Neuronal stem cell (in vitro differentiated cells): ENCODE results near the gene CAMK2N2.

Experiments
- DNase-seq: peaks from one replicate; pipeline ENCODE4 v3.0.0-alpha.2; 2013; ENCODE audit warnings: low spot score
- H2AFZ ChIP-seq: one replicate; pipeline ENCODE4 v1.6.1; 2013; ENCODE audit warnings: mild to moderate bottlenecking, low read length, inconsistent platforms
- H2AK5ac ChIP-seq: 2 replicates; pipeline ENCODE4 v1.6.1; 2013; ENCODE audit warnings: low read depth, mild to moderate bottlenecking, inconsistent platforms, low read length, moderate library complexity, mixed read lengths
- H2BK120ac ChIP-seq: 2 replicates; pipeline ENCODE4 v1.6.1; 2013; ENCODE audit warnings: low read depth, mild to moderate bottlenecking, inconsistent platforms, low read length, moderate library complexity, mixed read lengths
- H2BK12ac ChIP-seq: one replicate; pipeline ENCODE4 v1.6.1; 2013; ENCODE audit warnings: low read length, inconsistent platforms
- H2BK15ac ChIP-seq: 2 replicates; pipeline ENCODE4 v1.6.1; 2013; ENCODE audit warnings: mild to moderate bottlenecking, low read length, inconsistent platforms, mixed read lengths
- H2BK5ac ChIP-seq: one replicate; pipeline ENCODE4 v1.6.1; 2013; ENCODE audit warnings: inconsistent platforms, mild to moderate bottlenecking, low read length, moderate library complexity
- H3K14ac ChIP-seq: one replicate; pipeline ENCODE4 v1.6.1; 2013; ENCODE audit warnings: low read length, inconsistent platforms
- H3K18ac ChIP-seq: 2 replicates; pipeline ENCODE4 v1.6.1; 2013; ENCODE audit warnings: low read length, inconsistent platforms
- H3K23ac ChIP-seq: 2 replicates; pipeline ENCODE4 v1.6.1; 2013; ENCODE audit warnings: low read depth, mild to moderate bottlenecking, mixed read lengths, low read length, inconsistent platforms; ENCODE audit not compliant: poor library complexity
- H3K27ac ChIP-seq: replicated peaks from 3 replicates; pipeline ENCODE4 v1.5.1; 2013; ENCODE audit warnings: low read length, inconsistent platforms
- H3K27me3 ChIP-seq, 3 experiments: 2 replicates each; pipeline ENCODE4 v1.6.1; 2013; ENCODE audit warnings: low read length in 3 of 3, mild to moderate bottlenecking in 2 of 3, inconsistent platforms in 1 of 3, low read depth in 1 of 3, mixed read lengths in 1 of 3, moderate library complexity in 1 of 3; ENCODE audit not compliant: control insufficient read depth in 3 of 3, insufficient read depth in 3 of 3
- H3K36me3 ChIP-seq, 2 donors: replicated peaks in 1 of 2; 2 replicates each; pipeline ENCODE4 v1.6.1; 2013; ENCODE audit warnings: low read length in 2 of 2; ENCODE audit not compliant: control insufficient read depth in 2 of 2, insufficient read depth in 2 of 2
- H3K4ac ChIP-seq: 2 replicates; pipeline ENCODE4 v1.6.1; 2013; ENCODE audit warnings: inconsistent platforms, mild to moderate bottlenecking, low read length, moderate library complexity
- H3K4me1 ChIP-seq, 2 donors: 1 replicate in 1 of 2; 2 replicates in 1 of 2; pipeline ENCODE4 v1.6.1; 2013; ENCODE audit warnings: low read length in 2 of 2, low read depth in 1 of 2; ENCODE audit not compliant: control insufficient read depth in 2 of 2, insufficient read depth in 1 of 2
- H3K4me2 ChIP-seq: one replicate; pipeline ENCODE4 v1.6.1; 2013; ENCODE audit warnings: mild to moderate bottlenecking, low read length, inconsistent platforms; ENCODE audit not compliant: insufficient read depth, poor library complexity, severe bottlenecking
- H3K4me3 ChIP-seq, 2 donors: 2 replicates each; pipeline ENCODE4 v1.5.1; 2013; ENCODE audit warnings: low read length in 2 of 2, mild to moderate bottlenecking in 2 of 2, inconsistent platforms in 1 of 2, moderate library complexity in 1 of 2
- H3K79me1 ChIP-seq: one replicate; pipeline ENCODE4 v1.6.1; 2013; ENCODE audit warnings: low read depth, mild to moderate bottlenecking, inconsistent platforms, low read length, moderate library complexity
- H3K9ac ChIP-seq: one replicate; pipeline ENCODE4 v1.6.1; 2013; ENCODE audit warnings: mild to moderate bottlenecking, low read depth, low read length, inconsistent platforms; ENCODE audit not compliant: poor library complexity
- H3K9me3 ChIP-seq, 2 donors: replicated peaks in 1 of 2; 2 replicates each; pipeline versions ENCODE3 to v1.6.1; 2013; ENCODE audit warnings: low read length in 2 of 2, mild to moderate bottlenecking in 2 of 2, inconsistent platforms in 1 of 2, low read depth in 1 of 2, mixed read lengths in 1 of 2, moderate library complexity in 1 of 2; ENCODE audit not compliant: control insufficient read depth in 2 of 2, insufficient read depth in 1 of 2
- H4K8ac ChIP-seq: one replicate; pipeline ENCODE4 v1.6.1; 2013; ENCODE audit warnings: low read depth, mild to moderate bottlenecking, inconsistent platforms, low read length, moderate library complexity
- H4K91ac ChIP-seq: one replicate; pipeline ENCODE4 v1.6.1; 2013; ENCODE audit warnings: low read length, low read depth, mild to moderate bottlenecking, inconsistent platforms; ENCODE audit not compliant: poor library complexity
- WGBS, 2 donors: extraction: QIAGEN DNeasy Blood & Tissue Kit; methylation state at CpG; one replicate each; pipeline ENCODE4 v1.1.7; 2013; ENCODE audit warnings: missing lambda C conversion rate in 2 of 2, mixed read lengths in 1 of 2; ENCODE audit not compliant: insufficient read length in 2 of 2, insufficient replicate concordance in 1 of 2; ENCODE audit errors: extremely low coverage in 2 of 2; 5-methylcytosine and 5-hydroxymethylcytosine counted together

Gene CAMK2N2

DNA sequence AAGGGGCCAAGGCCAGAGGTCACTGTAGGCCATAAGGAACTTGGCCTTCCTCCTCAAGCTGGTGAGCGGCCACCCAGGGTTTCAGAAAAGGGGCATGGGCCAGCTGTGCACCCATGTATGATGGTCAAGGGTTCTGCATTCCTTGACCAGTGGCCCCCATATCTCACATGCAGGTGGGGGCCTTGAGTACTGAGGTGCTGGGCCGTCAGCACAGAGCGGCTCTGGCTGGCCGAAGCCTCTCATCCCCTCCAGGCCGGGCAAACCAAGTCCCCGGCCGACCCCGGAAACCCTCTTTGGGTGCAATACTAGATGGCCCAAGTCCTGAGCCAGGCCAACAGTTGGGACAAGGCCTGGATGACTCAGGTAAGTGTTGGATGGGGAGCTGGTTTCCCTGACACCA lies 22.1 kb downstream of the CAMK2N2 start:
- Histone ChIP-seq H3K27me3 (peaks cover 0 to 41% (median 0%) of the 10 kb centered on the region in 3 experiments), H3K9me3 (no peaks in the 10 kb centered on the region), H4K91ac (no peak overlapping the region), H3K9ac (no peak overlapping the region), H3K4me3 (no peak overlapping the region), H3K4me2 (no peak overlapping the region), H2BK15ac (no peak overlapping the region), H3K23ac (peak overlapping the region; percentile 44), H2AK5ac (no peak overlapping the region), H2BK12ac (no peak overlapping the region), H3K27ac (no peak overlapping the region), H3K18ac (no peak overlapping the region), H2BK120ac (no peak overlapping the region), H3K14ac (no peak overlapping the region), H3K4ac (no peak overlapping the region), H3K79me1 (peaks cover 5% of the 10 kb centered on the region), H4K8ac (no peak overlapping the region), H2BK5ac (no peak overlapping the region), H3K36me3 (peaks cover 16 to 26% of the 10 kb centered on the region in 2 donors), H2AFZ (no peak overlapping the region), H3K4me1 (peaks cover 0 to 1% of the 10 kb centered on the region in 2 donors)
- no peak for DNase-seq
- no CpG with 5 or more reads among the region's 8 CpGs for WGBS, 2 donors

DNA sequence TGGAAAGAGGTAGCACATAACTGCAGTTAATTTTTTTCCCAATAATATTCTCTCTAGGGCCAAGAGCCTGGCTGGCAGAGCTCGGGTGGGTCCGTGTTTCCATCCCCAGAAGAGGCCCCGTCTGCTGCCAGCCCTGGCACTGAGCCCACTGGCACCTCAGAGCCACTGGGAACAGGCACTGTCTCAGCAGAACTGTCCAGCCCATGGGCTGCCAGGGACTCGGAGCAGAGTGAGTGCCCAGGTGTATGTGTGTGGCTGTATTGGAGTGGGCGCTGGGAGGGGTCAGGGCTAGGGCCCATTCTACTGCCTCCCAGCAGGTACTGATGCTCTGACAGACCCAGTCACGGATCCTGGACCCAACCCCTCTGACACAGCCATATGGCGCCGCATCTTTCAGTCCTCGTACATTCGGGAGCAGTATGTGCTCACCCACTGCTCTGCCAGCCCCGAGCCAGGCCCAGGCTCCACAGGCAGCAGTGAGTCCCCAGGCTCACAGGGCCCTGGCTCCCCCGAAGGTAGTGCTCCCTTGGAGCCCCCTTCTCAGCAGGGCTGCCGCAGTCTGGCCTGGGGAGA lies 23.0 kb downstream of the CAMK2N2 start:
- Histone ChIP-seq H3K23ac (peak overlapping the region; percentile 53), H2BK120ac (no peak overlapping the region), H3K9me3 (no peaks in the 10 kb centered on the region), H2BK15ac (no peak overlapping the region), H3K18ac (no peak overlapping the region), H4K91ac (no peak overlapping the region), H4K8ac (no peak overlapping the region), H3K27ac (no peak overlapping the region), H3K27me3 (peaks cover 0 to 50% (median 0%) of the 10 kb centered on the region in 3 experiments), H3K14ac (peak overlapping the region; percentile 33), H3K4me3 (no peak overlapping the region), H2AK5ac (no peak overlapping the region), H3K79me1 (peaks cover 5% of the 10 kb centered on the region), H2BK5ac (no peak overlapping the region), H2BK12ac (no peak overlapping the region), H3K4ac (no peak overlapping the region), H3K9ac (peak overlapping the region; percentile 12), H3K4me2 (no peak overlapping the region), H3K4me1 (peaks cover 0 to 1% of the 10 kb centered on the region in 2 donors), H3K36me3 (peaks cover 11 to 17% of the 10 kb centered on the region in 2 donors), H2AFZ (no peak overlapping the region)
- WGBS, 2 donors = no CpG with 5 or more reads among the region's 13 CpGs
- no peak for DNase-seq

DNA sequence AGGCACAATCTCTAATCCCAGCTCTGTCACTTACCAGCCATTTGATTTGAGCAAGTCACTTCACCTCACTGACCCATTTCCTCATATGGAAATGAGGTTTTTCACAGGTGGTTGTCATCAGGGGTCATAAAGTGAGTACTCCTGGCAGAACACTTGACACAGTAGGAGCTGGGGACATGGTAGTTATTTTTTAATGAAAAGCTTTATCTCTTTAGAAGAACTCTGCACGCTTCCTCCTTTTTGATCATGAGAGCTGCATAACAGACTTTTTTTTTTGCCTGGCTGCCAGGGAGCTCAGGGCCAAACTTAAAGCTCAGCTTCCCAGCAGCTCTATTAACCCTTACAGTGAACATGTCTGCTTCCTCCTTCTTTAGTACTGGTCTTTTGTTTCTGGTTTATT lies 23.5 kb downstream of the CAMK2N2 start:
- H2BK15ac ChIP-seq = no peak overlapping the region
- WGBS, 2 donors = no CpG with 5 or more reads among the region's 1 CpG
- H3K79me1 ChIP-seq = peaks cover 5% of the 10 kb centered on the region
- peaks cover 8 to 12% of the 10 kb centered on the region in 2 donors for H3K36me3 ChIP-seq
- H2BK5ac ChIP-seq = no peak overlapping the region
- H3K4ac ChIP-seq = no peak overlapping the region
- peaks cover 0 to 1% of the 10 kb centered on the region in 2 donors for H3K4me1 ChIP-seq
- no peak overlapping the region for H2BK12ac ChIP-seq
- DNase-seq = no peak
- no peak overlapping the region for H3K18ac ChIP-seq
- H3K23ac ChIP-seq = no peak overlapping the region
- no peaks in the 10 kb centered on the region for H3K9me3 ChIP-seq
- H4K8ac ChIP-seq = no peak overlapping the region
- peaks cover 0 to 55% (median 3%) of the 10 kb centered on the region in 3 experiments for H3K27me3 ChIP-seq
- no peak overlapping the region for H3K14ac ChIP-seq
- H3K9ac ChIP-seq = no peak overlapping the region
- no peak overlapping the region for H3K27ac ChIP-seq
- no peak overlapping the region for H3K4me3 ChIP-seq
- H2BK120ac ChIP-seq = no peak overlapping the region
- H2AFZ ChIP-seq = no peak overlapping the region
- H4K91ac ChIP-seq = no peak overlapping the region
- no peak overlapping the region for H3K4me2 ChIP-seq
- no peak overlapping the region for H2AK5ac ChIP-seq

DNA sequence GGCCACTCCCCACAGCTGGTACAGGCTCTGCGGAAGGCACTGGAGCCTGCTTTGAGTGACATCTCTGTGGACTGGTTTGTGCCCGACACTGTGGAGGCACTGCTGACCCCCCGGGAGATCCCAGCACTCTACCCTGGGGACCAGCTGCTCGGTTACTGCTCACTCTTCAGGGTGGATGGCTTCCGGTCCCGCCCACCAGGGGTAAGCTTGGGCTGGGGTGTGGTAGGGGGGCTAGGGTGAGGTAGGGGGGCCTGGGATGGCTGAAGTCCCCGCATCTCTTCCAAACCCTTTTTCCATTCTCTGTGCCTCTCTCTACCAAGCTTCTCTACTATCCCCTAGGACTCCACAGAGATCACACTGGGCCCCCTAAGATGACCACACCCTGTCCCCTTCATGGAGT lies 24.1 kb downstream of the CAMK2N2 start:
- Histone ChIP-seq H3K18ac (no peak overlapping the region), H3K14ac (no peak overlapping the region), H2AFZ (no peak overlapping the region), H3K9me3 (no peaks in the 10 kb centered on the region), H4K91ac (no peak overlapping the region), H3K4me2 (no peak overlapping the region), H2BK12ac (no peak overlapping the region), H3K4me3 (no peak overlapping the region), H2AK5ac (no peak overlapping the region), H2BK120ac (no peak overlapping the region), H3K4me1 (peaks cover 0 to 1% of the 10 kb centered on the region in 2 donors), H2BK5ac (no peak overlapping the region), H2BK15ac (no peak overlapping the region), H3K4ac (no peak overlapping the region), H4K8ac (no peak overlapping the region), H3K27me3 (peaks cover 2 to 61% (median 9%) of the 10 kb centered on the region in 3 experiments), H3K36me3 (peaks cover 2 to 6% of the 10 kb centered on the region in 2 donors), H3K27ac (no peak overlapping the region), H3K23ac (peak overlapping the region; percentile 57), H3K79me1 (peaks cover 5% of the 10 kb centered on the region), H3K9ac (peak overlapping the region; percentile 30)
- DNase-seq = no peak
- WGBS, 2 donors = no CpG with 5 or more reads among the region's 7 CpGs
